A549 (cell line): ENCODE data around the gene MAPK12. TPM values are rescaled to one million over a fixed set of nuclear protein-coding genes. Genes with fewer than 3 reads are reported as not detected.

ENCODE experiments used
- ATAC-seq, 2 experiments: fragments of 200-7000 bp in 1 of 2; fragments of >200 bp in 1 of 2; cut with Nextera tagmentation in 1 of 2; cut with Tn5 transposase in 1 of 2; 3 replicates each; pipeline versions ENCODE4 v1.8.0 to v1.9.1; 2018 to 2020; ENCODE audit warnings: mild to moderate bottlenecking in 1 of 2, moderate library complexity in 1 of 2
- CTCF ChIA-PET: fragments of 300-600 bp; sonication (Branson Sonifier 250); formaldehyde crosslinking; extraction: SDS; loops from one replicate; lab custom pipeline; 2021; ENCODE audit warnings: antibody characterized with exemption, inconsistent platforms; lab: Yijun Ruan, JAX
- POLR2A ChIA-PET: fragments of 350-600 bp; formaldehyde crosslinking; extraction: SDS; loops from one replicate; lab custom pipeline; 2021; ENCODE audit warnings: antibody characterized with exemption, inconsistent platforms; lab: Yijun Ruan, JAX
- DNase-seq, 2 experiments: peaks; one replicate each; pipeline versions ENCODE4 v3.0.0 to v3.0.0-alpha.2; 2011 to 2016; ENCODE audit warnings: low read depth in 1 of 2, low spot score in 1 of 2
- FAIRE-seq: peaks from 2 replicates; lab custom pipeline; 2011; peaks lifted over from hg19 to GRCh38; lab: Jason Lieb, UNC
- H3K27ac ChIP-seq, 2 experiments: fragments of >200 bp; sonication (Bioruptor Twin); formaldehyde crosslinking; 3 replicates each; pipeline ENCODE4 v1.5.1; 2016 to 2017
- H3K4me1 ChIP-seq: fragments of >200 bp; sonication (Bioruptor Twin); formaldehyde crosslinking; 3 replicates; pipeline ENCODE4 v1.6.1; 2016
- H3K4me2 ChIP-seq: fragments of >200 bp; sonication (Bioruptor Twin); formaldehyde crosslinking; 3 replicates; pipeline ENCODE4 v1.6.1; 2016
- H3K4me3 ChIP-seq: fragments of >200 bp; sonication (Bioruptor Twin); formaldehyde crosslinking; 3 replicates; pipeline ENCODE4 v1.5.1; 2016
- H3K9me3 ChIP-seq: fragments of >200 bp; sonication (Bioruptor Twin); formaldehyde crosslinking; 3 replicates; pipeline ENCODE4 v1.6.1; 2016
- ATOH8 ChIP-seq: fragments of 250-450 bp; sonication (Bioruptor Pico); IDR thresholded peaks from 2 replicates; pipeline ENCODE4 v1.5.0; 2020; ENCODE audit warnings: low read depth, mild to moderate bottlenecking, moderate library complexity
- BHLHE40 ChIP-seq: IDR thresholded peaks from 2 replicates; pipeline ENCODE4 v1.6.1; 2012; ENCODE audit warnings: low read depth, low read length, inconsistent platforms
- CBX2 ChIP-seq: fragments of 200-600 bp; sonication (generic); IDR thresholded peaks from 2 replicates; pipeline ENCODE4 v1.6.1; 2016; ENCODE audit warnings: low read depth, mild to moderate bottlenecking, borderline replicate concordance
- CBX8 ChIP-seq: fragments of 200-600 bp; sonication (generic); IDR thresholded peaks from 2 replicates; pipeline ENCODE4 v1.6.1; 2016
- CHD2 ChIP-seq: fragments of 150-350 bp; IDR thresholded peaks from 2 replicates; pipeline ENCODE4 v1.6.1; 2014; ENCODE audit warnings: low read length; ENCODE audit not compliant: partially characterized antibody
- EHF ChIP-seq: fragments of 250-450 bp; sonication (Bioruptor Pico); IDR thresholded peaks from 2 replicates; pipeline ENCODE4 v1.5.0; 2020; ENCODE audit warnings: mild to moderate bottlenecking
- EP300 ChIP-seq, 2 experiments: fragments of >200 bp; sonication (Bioruptor Twin); formaldehyde crosslinking; IDR thresholded peaks; 2 replicates in 1 of 2; 3 replicates in 1 of 2; pipeline ENCODE4 v1.6.1; 2016 to 2017
- FOSB ChIP-seq: fragments of 250-450 bp; sonication (Bioruptor Pico); IDR thresholded peaks from 2 replicates; pipeline ENCODE4 v1.5.0; 2020; ENCODE audit warnings: mild to moderate bottlenecking, moderate library complexity
- FOSL2 ChIP-seq, 2 experiments: fragments of 450-650 bp in 1 of 2; fragments of >200 bp in 1 of 2; sonication (Bioruptor Twin) in 1 of 2; formaldehyde crosslinking; IDR thresholded peaks; 2 replicates each; pipeline versions ENCODE4 v1.5.0 to v1.6.1; 2016 to 2020; ENCODE audit warnings: mild to moderate bottlenecking in 1 of 2, moderate library complexity in 1 of 2
- HOXB13 ChIP-seq: fragments of 250-450 bp; sonication (Bioruptor Pico); IDR thresholded peaks from 2 replicates; pipeline ENCODE4 v1.5.0; 2020; ENCODE audit warnings: low read depth, mild to moderate bottlenecking, moderate library complexity
- HOXB5 ChIP-seq: fragments of 250-450 bp; sonication (Bioruptor Pico); IDR thresholded peaks from 2 replicates; pipeline ENCODE4 v1.5.0; 2020; ENCODE audit warnings: mild to moderate bottlenecking, moderate library complexity
- KDM5A ChIP-seq: fragments of 200-600 bp; sonication (generic); IDR thresholded peaks from 2 replicates; pipeline ENCODE4 v1.6.1; 2016; ENCODE audit warnings: antibody characterized with exemption, mild to moderate bottlenecking
- MAFK ChIP-seq: fragments of 450-650 bp; IDR thresholded peaks from 2 replicates; pipeline ENCODE4 v1.6.1; 2014; ENCODE audit not compliant: partially characterized antibody
- MAX ChIP-seq: IDR thresholded peaks from 2 replicates; pipeline ENCODE4 v1.6.1; 2012
- MYC ChIP-seq: IDR thresholded peaks from 2 replicates; pipeline ENCODE4 v1.6.1; 2012; ENCODE audit warnings: mild to moderate bottlenecking, inconsistent platforms, low read length, improper control_type of control experiment, borderline replicate concordance
- PBX3 ChIP-seq: IDR thresholded peaks from 2 replicates; pipeline ENCODE4 v1.6.1; 2012
- POLR2AphosphoS2 ChIP-seq: conservative IDR thresholded peaks from 2 replicates; pipeline ENCODE4 v1.6.1; 2012; ENCODE audit warnings: low read length, improper control_type of control experiment, inconsistent platforms
- RFX5 ChIP-seq: fragments of 450-650 bp; IDR thresholded peaks from 2 replicates; pipeline ENCODE4 v1.7.1; 2014; ENCODE audit warnings: antibody characterized with exemption, mild to moderate bottlenecking, moderate library complexity
- SMC3 ChIP-seq: fragments of >200 bp; sonication (Bioruptor Twin); formaldehyde crosslinking; IDR thresholded peaks from 3 replicates; pipeline ENCODE4 v1.6.1; 2018; ENCODE audit warnings: inconsistent platforms
- TP53 ChIP-seq: fragments of 250-450 bp; sonication (Bioruptor Pico); IDR thresholded peaks from 2 replicates; pipeline ENCODE4 v1.5.0; 2021; ENCODE audit warnings: mild to moderate bottlenecking, moderate library complexity
- ZNF302 ChIP-seq: fragments of 250-450 bp; sonication (Bioruptor Pico); IDR thresholded peaks from 2 replicates; pipeline ENCODE4 v1.9.0; 2021; ENCODE audit warnings: inconsistent platforms, mild to moderate bottlenecking, moderate library complexity
- ZSCAN20 ChIP-seq: fragments of 250-450 bp; sonication (Bioruptor Pico); IDR thresholded peaks from 2 replicates; pipeline ENCODE4 v1.8.0; 2022; ENCODE audit warnings: mild to moderate bottlenecking, moderate library complexity
- WGBS: methylation state at CpG from one replicate; pipeline ENCODE4 v1.1.6; 2017; ENCODE audit errors: missing lambda C conversion rate; 5-methylcytosine and 5-hydroxymethylcytosine counted together
- polyA plus RNA-seq, 4 experiments: library from polyadenylated mRNA; depleted of rRNA in 3 of 4; stranded (reverse); fragments of >200 nt; fragmentation: RNase III in 1 of 4; extraction: RNeasy Plus Mini Kit Qiagen cat#74134 plus additional on column Dnase treatment in 1 of 4; gene quantifications; 2 replicates in 3 of 4; 3 replicates in 1 of 4; pipeline ENCODE4 v1.2.3, GENCODE V29; 2011 to 2017

MAPK12 gene
- polyA plus RNA-seq, 2 of the 4 experiments (the other 2 are of a cell fraction) = 12.5 to 25.8 TPM

- Histone ChIP-seq H3K9me3 (no peaks in the 10 kb centered on the region), H3K4me1 (peaks cover 10% of the 10 kb centered on the region; the same call in 2 of the 3 replicates), H3K4me2 (no peak overlapping the region), H3K27ac (no peak overlapping the region), H3K4me3 (no peak overlapping the region)
- DNase-seq (no peak), ATAC-seq (no peak), FAIRE-seq (no peak)
- ChIA-PET POLR2A (no interaction called here), CTCF (interaction anchor here (0.5 to 2.4 kb wide), 5 partner anchors 11 to 269 kb away, joined by 3 to 11 read pairs (median 4); partner anchors contain the start of gene SCO2)
- no CpG with 5 or more reads among the region's 12 CpGs for WGBS
- TF ChIP-seq CBX8 (no peak), RFX5 (no peak), CHD2 (no peak), FOSL2 (IDR thresholded peaks at IDR 0.05) (no peak), FOSL2 (CRISPR knock-in tag; IDR thresholded peaks at IDR 0.05) (no peak), BHLHE40 (no peak)
Observed at GRCh38 chr22:50256258-50256862, 5.1 kb downstream of the MAPK12 start.

- H3K4me2 ChIP-seq = no peak overlapping the region
- no peak for TF ChIP-seq CBX8
- TF ChIP-seq MAX = no peak
- no peak for TF ChIP-seq TP53 (CRISPR knock-in tag)
- no peak for TF ChIP-seq SMC3
- TF ChIP-seq HOXB5 (CRISPR knock-in tag) = no peak
- TF ChIP-seq HOXB13 = no peak
- TF ChIP-seq EP300 (IDR thresholded peaks at IDR 0.05) = no peak
- no peak for TF ChIP-seq KDM5A
- TF ChIP-seq ZNF302 (CRISPR knock-in tag) = no peak
- TF ChIP-seq MAFK = no peak
- no peak for TF ChIP-seq FOSB (CRISPR knock-in tag)
- TF ChIP-seq CBX2 = no peak
- TF ChIP-seq BHLHE40 = no peak
- TF ChIP-seq PBX3 = no peak
- no peak overlapping the region for H3K4me3 ChIP-seq
- 96% methylated on average over 10 of the region's 17 CpGs for WGBS
- POLR2A ChIA-PET = interaction anchor here (0.5 kb wide), 1 partner anchor 209 kb away, joined by 3 read pairs; no protein-coding TSS in a partner anchor
- FAIRE-seq (no peak), ATAC-seq (no peak), DNase-seq (no peak)
- no peaks in the 10 kb centered on the region for H3K9me3 ChIP-seq
- H3K4me1 ChIP-seq = peaks cover 12% of the 10 kb centered on the region; the same call in 2 of the 3 replicates
- H3K27ac ChIP-seq = no peak overlapping the region
- CTCF ChIA-PET = interaction anchor here (0.8 to 2.4 kb wide), 4 partner anchors 12 to 270 kb away, joined by 3 to 11 read pairs (median 4); partner anchors contain the start of gene SCO2
Observed at GRCh38 chr22:50255607-50256006, 5.9 kb downstream of the MAPK12 start.

- ChIA-PET POLR2A (no interaction called here), CTCF (interaction anchor here (0.7 to 2.4 kb wide), 4 partner anchors 14 to 271 kb away, joined by 4 to 11 read pairs (median 4); partner anchors contain the start of gene SCO2)
- 90% methylated on average over 8 of the region's 19 CpGs for WGBS
- FAIRE-seq (no peak), DNase-seq (no peak), ATAC-seq (no peak)
- no peak overlapping the region for H3K27ac ChIP-seq
- peaks cover 15% of the 10 kb centered on the region; the same call in 2 of the 3 replicates for H3K4me1 ChIP-seq
- TF ChIP-seq PBX3 (no peak), POLR2AphosphoS2 (no peak), CBX2 (no peak), CBX8 (no peak), ATOH8 (CRISPR knock-in tag) (no peak), EHF (CRISPR knock-in tag) (no peak), ZSCAN20 (CRISPR knock-in tag) (no peak), EP300 (IDR thresholded peaks at IDR 0.05) (no peak), MYC (no peak)
- TF ChIP-seq, all 56 proteins: peak for 0
- Histone ChIP-seq H3K4me3 (no peak overlapping the region), H3K4me2 (no peak overlapping the region), H3K9me3 (no peaks in the 10 kb centered on the region)
Observed at GRCh38 chr22:50255099-50255498, 6.4 kb downstream of the MAPK12 start.
